SK-N-SH treated with all-trans-retinoic acid at 6 μM for 48 hours (cell line): ENCODE measurements around the gene C12orf76.

Experiments used
- RARB ChIP-seq: fragments of 250-450 bp; sonication (Bioruptor Pico); IDR thresholded peaks from 2 replicates; pipeline ENCODE4 v1.8.0; 2021; ENCODE audit warnings: mild to moderate bottlenecking, moderate library complexity
- TOX ChIP-seq: fragments of 250-450 bp; sonication (Bioruptor Pico); IDR thresholded peaks from 2 replicates; pipeline ENCODE4 v1.8.0; 2021; ENCODE audit warnings: mild to moderate bottlenecking, moderate library complexity, borderline replicate concordance
- ZFP30 ChIP-seq: fragments of 450-650 bp; formaldehyde crosslinking; IDR thresholded peaks from 2 replicates; pipeline ENCODE4 v1.5.0; 2022; ENCODE audit warnings: mild to moderate bottlenecking, moderate library complexity
- ZNF565 ChIP-seq: fragments of 450-650 bp; formaldehyde crosslinking; conservative IDR thresholded peaks from 2 replicates; pipeline ENCODE4 v1.5.0; 2020; ENCODE audit warnings: low read depth, mild to moderate bottlenecking, moderate library complexity
- ZNF8 ChIP-seq: fragments of 450-650 bp; formaldehyde crosslinking; IDR thresholded peaks from 2 replicates; pipeline ENCODE4 v1.5.0; 2020; ENCODE audit warnings: mild to moderate bottlenecking, moderate library complexity

GRCh38 chr12:109997393-109997792 is 50.9 kb downstream of the C12orf76 start:
- TF ChIP-seq ZNF8 (CRISPR knock-in tag) (no peak), RARB (CRISPR knock-in tag) (no peak), ZNF565 (CRISPR knock-in tag) (no peak), ZFP30 (CRISPR knock-in tag) (no peak), TOX (no peak)
